ENCODE results near the gene WNT7A. TPM values are rescaled to one million over a fixed set of nuclear protein-coding genes. Genes with fewer than 3 reads are reported as not detected.

WNT7A gene
- total RNA-seq, 1 experiment from 2014 or later: 0.34 TPM

- intact Hi-C loops (cut with micrococcal nuclease): loop anchor here (5.0 to 10.0 kb wide), 3 partner anchors 122 to 792 kb away; no protein-coding TSS in a partner anchor
- no TSS peak for BruUV-seq (replicated peaks)
Observed at GRCh38 chr3:13886593-13887129, 6.8 kb upstream of the WNT7A start.

More at GRCh38 chr3:13886593-13887129, 6.8 kb upstream of the WNT7A start:
- Histone ChIP-seq H2AFZ (ENCODE audit: low read depth, low read length, poor library complexity, severe bottlenecking) (no peak overlapping the region), H3K9me2 (ENCODE audit: insufficient read depth) (no peaks in the 10 kb centered on the region), H3K9me3 (ENCODE audit: control insufficient read depth in 1 of 2, insufficient read depth in 1 of 2, low read depth in 1 of 2, low read length in 2 of 2) (no peaks in the 10 kb centered on the region), H3K27ac (ENCODE audit: low read depth, low read length) (no peak overlapping the region), H3K36me3 (ENCODE audit: control insufficient read depth in 1 of 2, insufficient read depth in 2 of 2, low read length in 2 of 2) (no peaks in the 10 kb centered on the region), H3K9ac (ENCODE audit: low read length) (no peak overlapping the region), H4K20me1 (ENCODE audit: insufficient read depth) (no peaks in the 10 kb centered on the region), H3K79me2 (ENCODE audit: insufficient read depth, low read length) (no peaks in the 10 kb centered on the region), H3K4me3 (replicated peaks in 1 of 2; ENCODE audit: low read depth in 1 of 2, low read length in 2 of 2) (no peak overlapping the region), H3K27me3 (ENCODE audit: insufficient read depth, low read length) (0 out of 2 replicates have a peak, but pooled peaks cover 2% of the 10 kb centered on the region), H3K4me2 (ENCODE audit: low read length) (no peak overlapping the region), H3K4me1 (ENCODE audit: control insufficient read depth in 1 of 2, insufficient read depth in 2 of 2, low read length in 2 of 2) (peaks cover 3 to 12% of the 10 kb centered on the region in 2 experiments; a peak in 2 of 4 replicates)
- RAD21 ChIA-PET (ENCODE audit: low non-redundant PET in 1 of 2, low total read pairs in 2 of 2, uncharacterized antibody in 2 of 2, unreplicated experiment in 2 of 2): interaction anchor here in 1 of 2 experiments (0.7 to 1.1 kb wide), 2 partner anchors 65 to 229 kb away, joined by 3 read pairs; no protein-coding TSS in a partner anchor
- ATAC-seq (no peak), DNase-seq (ENCODE audit: low read depth, low spot score) (no peak)
- CTCF ChIA-PET: interaction anchor here (1.0 to 15.0 kb wide), 2 partner anchors 10 to 230 kb away, joined by 3 to 297 read pairs; no protein-coding TSS in a partner anchor
- POLR2A ChIA-PET: interaction anchor here (1.3 kb wide), 1 partner anchor 237 kb away, joined by 3 read pairs; the partner anchor contains the start of gene CHCHD4
- no peak for TF ChIP-seq RAD21 (IDR thresholded peaks at IDR 0.05; ENCODE audit: low read depth)
- no peak for TF ChIP-seq ZBTB33 (IDR thresholded peaks at IDR 0.05; ENCODE audit: extremely low read depth, insufficient replicate concordance, low read length)
- TF ChIP-seq SP1 (IDR thresholded peaks at IDR 0.05; ENCODE audit: low read depth): no peak
- TF ChIP-seq MAX (IDR thresholded peaks at IDR 0.05): no peak
- TF ChIP-seq EZH2 (IDR thresholded peaks at IDR 0.05): no peak
- no peak for TF ChIP-seq ZNF274 (IDR thresholded peaks at IDR 0.05; ENCODE audit: low read depth, low read length)
- no peak for TF ChIP-seq REST (IDR thresholded peaks at IDR 0.05; ENCODE audit: low read depth)
- no peak for TF ChIP-seq SRF (IDR thresholded peaks at IDR 0.05; ENCODE audit: low read depth)
- no peak for TF ChIP-seq EGR1 (IDR thresholded peaks at IDR 0.05; ENCODE audit: low read depth)
- no peak for TF ChIP-seq SIN3A (IDR thresholded peaks at IDR 0.05; ENCODE audit: low read depth)
